Thoracic aorta (tissue), 2 donors: Measurements from ENCODE around the gene SCO1. TPM values are rescaled to one million over a fixed set of nuclear protein-coding genes. Genes with fewer than 3 reads are reported as not detected.

Experiments
- ATAC-seq: fragments of 150-250 bp; one replicate; pipeline ENCODE4 v1.8.0; 2017; ENCODE audit warnings: low read depth; ENCODE audit not compliant: insufficient number of reproducible peaks, low FRiP score
- DNase-seq: peaks from one replicate; pipeline ENCODE4 v3.0.0-alpha.2; 2020; ENCODE audit warnings: low spot score
- H3K27ac ChIP-seq, 2 donors: fragments of 200-600 bp; sonication (generic); 1 replicate in 1 of 2; 2 replicates in 1 of 2; pipeline ENCODE4 v1.5.1; 2016; ENCODE audit warnings: mild to moderate bottlenecking in 2 of 2, moderate library complexity in 2 of 2
- H3K27me3 ChIP-seq: fragments of 200-600 bp; sonication (generic); replicated peaks from 2 replicates; pipeline ENCODE4 v1.6.0; 2016; ENCODE audit warnings: mild to moderate bottlenecking; ENCODE audit not compliant: insufficient read depth
- H3K36me3 ChIP-seq: fragments of 200-600 bp; sonication (generic); one replicate; pipeline ENCODE4 v1.5.1; 2016
- H3K4me1 ChIP-seq, 2 donors: fragments of 200-600 bp; sonication (generic); 1 replicate in 1 of 2; 2 replicates in 1 of 2; pipeline versions ENCODE4 v1.5.1 to v1.6.0; 2016; ENCODE audit warnings: low read depth in 2 of 2, mild to moderate bottlenecking in 1 of 2; ENCODE audit not compliant: control insufficient read depth in 1 of 2
- H3K4me3 ChIP-seq: fragments of 200-600 bp; sonication (generic); 2 replicates; pipeline ENCODE4 v1.5.1; 2016; ENCODE audit warnings: mild to moderate bottlenecking
- H3K9me3 ChIP-seq: fragments of 200-600 bp; sonication (generic); 2 replicates; pipeline ENCODE4 v1.5.1; 2016
- total RNA-seq, 2 donors: library from RNA; depleted of rRNA; stranded (reverse); fragments of >200 nt; gene quantifications; one replicate each; pipeline versions ENCODE4 v1.1.0 to v1.2.3, GENCODE V29; 2016
- TF ChIP-seq, protein P1 (sequence below): fragments of 200-600 bp; sonication (generic); IDR thresholded peaks from one replicate; pipeline ENCODE4 v1.5.1; 2019; ENCODE audit warnings: antibody characterized with exemption

The SCO1 gene
- total RNA-seq, 2 donors from 2014 or later = 17.9 to 32.5 TPM

DNA sequence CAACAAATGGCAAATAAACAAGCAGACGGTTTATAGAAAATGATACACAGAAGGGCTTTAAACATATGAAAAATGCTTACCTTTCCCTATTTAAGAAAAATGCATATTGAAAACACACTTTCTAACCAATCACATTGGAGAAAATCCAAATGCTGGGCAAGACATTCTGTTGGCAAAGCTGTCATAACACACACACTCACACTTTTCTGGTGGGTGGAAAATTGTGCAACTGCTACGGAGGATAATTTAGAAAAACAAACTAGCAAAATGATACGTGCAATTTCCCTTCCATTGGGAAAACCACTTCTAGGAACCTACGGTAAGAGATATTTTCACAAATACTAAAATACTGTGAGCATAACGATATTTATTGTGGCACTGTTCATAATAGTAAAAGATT lies 30.4 kb downstream of the SCO1 start:
- ATAC-seq = no peak
- no peak for DNase-seq
- Histone ChIP-seq H3K4me1 (peaks cover 7 to 9% of the 10 kb centered on the region in 2 donors), H3K4me3 (no peak overlapping the region), H3K27me3 (no peaks in the 10 kb centered on the region), H3K36me3 (no peaks in the 10 kb centered on the region), H3K9me3 (no peaks in the 10 kb centered on the region), H3K27ac (no peak overlapping the region)
- TF ChIP-seq, protein P1, sequence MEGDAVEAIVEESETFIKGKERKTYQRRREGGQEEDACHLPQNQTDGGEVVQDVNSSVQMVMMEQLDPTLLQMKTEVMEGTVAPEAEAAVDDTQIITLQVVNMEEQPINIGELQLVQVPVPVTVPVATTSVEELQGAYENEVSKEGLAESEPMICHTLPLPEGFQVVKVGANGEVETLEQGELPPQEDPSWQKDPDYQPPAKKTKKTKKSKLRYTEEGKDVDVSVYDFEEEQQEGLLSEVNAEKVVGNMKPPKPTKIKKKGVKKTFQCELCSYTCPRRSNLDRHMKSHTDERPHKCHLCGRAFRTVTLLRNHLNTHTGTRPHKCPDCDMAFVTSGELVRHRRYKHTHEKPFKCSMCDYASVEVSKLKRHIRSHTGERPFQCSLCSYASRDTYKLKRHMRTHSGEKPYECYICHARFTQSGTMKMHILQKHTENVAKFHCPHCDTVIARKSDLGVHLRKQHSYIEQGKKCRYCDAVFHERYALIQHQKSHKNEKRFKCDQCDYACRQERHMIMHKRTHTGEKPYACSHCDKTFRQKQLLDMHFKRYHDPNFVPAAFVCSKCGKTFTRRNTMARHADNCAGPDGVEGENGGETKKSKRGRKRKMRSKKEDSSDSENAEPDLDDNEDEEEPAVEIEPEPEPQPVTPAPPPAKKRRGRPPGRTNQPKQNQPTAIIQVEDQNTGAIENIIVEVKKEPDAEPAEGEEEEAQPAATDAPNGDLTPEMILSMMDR = no peak

DNA sequence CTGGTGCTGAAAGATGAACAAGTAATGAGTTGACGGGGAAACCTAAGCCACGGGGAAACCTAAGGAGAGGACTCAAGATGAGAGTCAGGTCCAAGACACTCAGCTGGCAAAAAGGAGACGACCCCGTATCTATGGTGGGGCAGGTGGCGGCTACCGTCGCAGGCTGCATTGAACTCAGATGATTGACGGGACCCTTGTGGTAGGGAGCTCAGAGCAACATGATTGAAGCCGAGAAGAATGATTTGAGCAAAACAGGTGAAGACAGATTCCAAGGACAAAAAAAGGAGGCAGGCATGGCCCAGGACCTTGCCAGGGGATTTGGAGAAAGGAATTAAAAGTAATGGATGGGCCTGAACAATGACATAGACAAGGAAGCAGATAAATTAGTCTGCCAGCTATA lies 32.8 kb downstream of the SCO1 start:
- TF ChIP-seq, protein P1 = no peak
- Histone ChIP-seq H3K4me1 (peaks cover 7 to 9% of the 10 kb centered on the region in 2 donors), H3K27me3 (no peaks in the 10 kb centered on the region), H3K27ac (no peak overlapping the region), H3K9me3 (no peaks in the 10 kb centered on the region), H3K36me3 (peaks cover 2% of the 10 kb centered on the region), H3K4me3 (no peak overlapping the region)
- DNase-seq (no peak), ATAC-seq (no peak)

DNA sequence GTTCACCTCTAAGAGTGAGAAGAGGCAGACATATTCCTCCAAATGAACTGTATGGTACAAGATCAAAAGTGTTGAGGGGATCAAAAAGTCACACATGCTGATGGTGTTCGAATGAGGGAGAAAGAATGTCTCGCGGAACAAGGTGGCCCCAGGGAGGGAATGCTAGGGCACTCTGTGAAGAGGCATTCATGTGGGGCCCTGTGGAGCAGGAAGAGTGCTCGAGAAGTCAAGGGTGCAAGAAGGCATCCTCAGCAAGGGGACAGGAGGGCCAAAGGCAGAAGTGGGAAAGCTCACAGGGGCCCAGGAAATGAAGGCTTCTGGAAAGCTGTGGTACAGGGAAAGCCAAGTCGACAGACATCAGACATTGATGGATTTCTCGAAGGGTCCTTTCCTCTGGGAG lies 34.1 kb downstream of the SCO1 start:
- Histone ChIP-seq H3K4me1 (peaks cover 0 to 4% of the 10 kb centered on the region in 2 donors), H3K27me3 (no peaks in the 10 kb centered on the region), H3K36me3 (peaks cover 6% of the 10 kb centered on the region), H3K27ac (no peak overlapping the region), H3K4me3 (no peak overlapping the region), H3K9me3 (no peaks in the 10 kb centered on the region)
- ATAC-seq (no peak), DNase-seq (no peak)
- TF ChIP-seq, protein P1 = no peak

DNA sequence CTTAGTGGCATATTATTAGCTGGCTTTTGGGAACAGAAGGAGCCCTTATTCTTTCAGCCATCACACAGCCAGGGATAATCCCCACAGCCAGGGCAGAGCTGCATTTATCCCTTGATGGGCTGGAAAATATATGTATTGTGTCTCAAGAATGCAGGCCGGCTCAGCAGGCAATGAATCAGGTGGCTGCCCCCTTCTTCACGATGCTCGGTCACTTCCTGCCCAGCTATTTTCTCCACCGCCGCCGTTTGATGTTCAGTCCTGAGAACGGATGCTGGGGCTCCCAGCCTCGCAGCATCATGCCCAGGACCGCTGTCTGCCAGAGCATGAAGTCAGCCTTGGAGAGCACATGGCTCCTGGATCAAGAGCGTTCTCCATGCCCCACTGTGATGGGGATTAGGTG lies 35.9 kb downstream of the SCO1 start:
- H3K27ac ChIP-seq = no peak overlapping the region
- DNase-seq (no peak), ATAC-seq (no peak)
- no peaks in the 10 kb centered on the region for H3K9me3 ChIP-seq
- H3K4me3 ChIP-seq = no peak overlapping the region
- no peaks in the 10 kb centered on the region for H3K27me3 ChIP-seq
- no peaks in the 10 kb centered on the region for H3K4me1 ChIP-seq
- peaks cover 8% of the 10 kb centered on the region for H3K36me3 ChIP-seq
- TF ChIP-seq, protein P1 = no peak

DNA sequence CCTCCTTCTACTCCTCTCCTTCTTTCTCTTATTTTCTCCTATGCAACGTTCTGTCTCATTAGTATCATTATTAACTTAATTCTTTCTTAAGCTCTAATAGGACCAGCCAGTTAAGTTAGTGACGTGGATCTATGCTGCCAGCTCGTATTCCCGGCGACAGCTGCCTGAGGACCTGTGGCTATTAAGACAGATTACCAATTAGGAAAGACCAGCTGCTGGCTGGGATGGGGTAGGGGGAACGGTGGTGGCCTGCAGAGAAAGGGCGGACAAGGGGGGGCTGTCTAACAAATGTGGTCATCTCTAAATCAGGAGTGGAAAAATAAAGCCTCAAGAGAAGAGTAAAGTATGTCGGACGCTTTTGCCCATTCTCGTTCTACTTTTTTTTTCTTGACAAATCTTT lies 39.5 kb downstream of the SCO1 start:
- H3K27me3 ChIP-seq = no peaks in the 10 kb centered on the region
- H3K4me1 ChIP-seq = no peaks in the 10 kb centered on the region
- H3K9me3 ChIP-seq = no peaks in the 10 kb centered on the region
- DNase-seq = no peak
- no peak overlapping the region for H3K27ac ChIP-seq
- no peak overlapping the region for H3K4me3 ChIP-seq
- TF ChIP-seq, protein P1 = no peak
- no peak for ATAC-seq
- peaks cover 8% of the 10 kb centered on the region for H3K36me3 ChIP-seq
